ENCODE data around the gene SERPINA5.

The SERPINA5 gene

DNA sequence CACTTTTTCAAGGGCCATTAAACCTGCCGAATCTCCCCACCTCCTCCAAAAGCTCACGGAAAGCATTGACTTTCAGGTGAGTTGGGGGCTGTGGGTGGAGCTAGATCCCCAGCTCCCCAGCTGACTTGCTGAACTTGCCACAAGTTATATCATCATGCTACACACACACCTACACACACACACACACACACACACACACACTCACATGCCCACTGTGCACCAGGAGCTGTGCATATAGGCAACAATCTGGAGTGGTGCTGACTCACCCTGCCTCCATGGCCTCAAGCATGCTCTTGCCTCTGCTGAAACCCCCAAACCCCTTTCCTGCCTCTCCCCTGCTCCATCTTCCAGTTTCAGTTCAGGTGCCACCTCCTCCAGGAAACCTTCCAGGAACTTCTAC is 57.1 kb downstream of the SERPINA5 start:
- Histone ChIP-seq H3K27ac (ENCODE audit: low read depth, low read length) (no peak overlapping the region), H3K4me3 (ENCODE audit: low read depth, low read length) (no peak overlapping the region)
- no CpG with 5 or more reads among the region's 2 CpGs for WGBS (ENCODE audit: extremely low coverage, insufficient coverage, insufficient read length)

DNA sequence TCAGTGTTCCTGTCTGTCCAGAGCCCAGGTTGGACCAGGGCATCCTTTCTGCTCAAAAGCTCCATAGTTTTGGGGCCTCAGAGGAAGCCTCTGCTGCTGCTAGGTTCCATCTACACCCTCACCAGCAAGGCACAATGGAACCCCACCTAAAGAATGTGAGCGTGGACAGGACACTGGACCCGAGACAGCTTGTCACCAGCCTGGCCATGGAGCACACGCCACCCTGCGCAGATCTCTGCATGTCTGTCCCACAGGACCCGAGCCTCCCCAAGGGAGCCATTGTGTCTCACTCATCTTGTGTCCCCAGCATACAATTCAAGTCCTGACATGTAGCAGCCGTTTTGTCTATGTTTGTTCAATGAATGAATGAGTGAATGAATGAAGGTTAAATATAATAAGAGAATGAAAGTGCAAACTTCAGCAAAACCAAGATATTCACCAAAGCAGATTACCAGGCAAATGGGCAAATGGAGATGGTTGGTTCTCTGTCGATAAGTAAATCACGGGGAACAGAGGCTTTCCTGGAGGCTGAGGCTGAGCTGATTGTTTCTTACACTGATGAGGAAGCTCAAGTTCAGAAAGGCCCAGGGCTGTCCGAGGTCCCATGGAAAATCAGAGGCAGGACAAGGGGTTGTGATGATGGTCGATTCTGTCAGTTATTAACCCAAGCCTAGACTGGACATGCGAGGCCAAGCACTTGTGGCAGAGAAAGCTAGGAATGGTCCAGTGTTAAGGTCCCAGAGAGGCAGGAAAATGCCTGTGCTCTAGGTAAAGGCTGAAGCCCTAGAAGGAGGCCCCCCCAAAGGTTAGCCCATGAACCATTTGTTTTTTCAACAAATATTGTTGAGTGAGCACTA is 58.0 kb downstream of the SERPINA5 start:
- Histone ChIP-seq H3K18ac (ENCODE audit: low read length) (no peak overlapping the region), H4K8ac (ENCODE audit: low read depth, low read length) (no peak overlapping the region), H3K23ac (ENCODE audit: low read length) (no peak overlapping the region), H3K4me3 (ENCODE audit: low read depth, low read length) (no peak overlapping the region), H3K9ac (ENCODE audit: low read length) (no peak overlapping the region), H4K91ac (ENCODE audit: low read depth, low read length) (no peak overlapping the region), H3K27ac (ENCODE audit: low read depth, low read length) (no peak overlapping the region), H2BK5ac (ENCODE audit: low read depth, low read length, poor library complexity) (no peak overlapping the region), H3K27me3 (ENCODE audit: insufficient read depth, low read length) (no peaks in the 10 kb centered on the region), H3K79me1 (ENCODE audit: low read length) (no peaks in the 10 kb centered on the region), H3K14ac (ENCODE audit: low read length) (no peak overlapping the region), H2BK12ac (ENCODE audit: low read length) (no peak overlapping the region), H3K79me2 (ENCODE audit: control insufficient read depth, insufficient read depth, low read length, poor library complexity) (no peaks in the 10 kb centered on the region), H3K4me2 (ENCODE audit: low read length) (no peak overlapping the region), H4K12ac (ENCODE audit: low read depth, low read length) (no peak overlapping the region), H2AFZ (ENCODE audit: insufficient read depth, low read length, poor library complexity) (no peak overlapping the region), H3K4me1 (ENCODE audit: control insufficient read depth in 1 of 2, insufficient read depth in 2 of 2, low read length in 2 of 2) (no peaks in the 10 kb centered on the region), H3K36me3 (ENCODE audit: control insufficient read depth in 1 of 2, insufficient read depth in 2 of 2, low read length in 2 of 2) (no peaks in the 10 kb centered on the region), H2AK5ac (ENCODE audit: low read length) (no peak overlapping the region), H3K9me3 (ENCODE audit: insufficient read depth, low read depth, low read length) (peaks cover 4% of the 10 kb centered on the region), H3K4ac (ENCODE audit: low read depth, low read length) (no peak overlapping the region), H2BK120ac (ENCODE audit: insufficient read depth, low read length, poor library complexity) (no peak overlapping the region)
- DNase-seq: no peak
- WGBS (ENCODE audit: extremely low coverage, insufficient coverage, insufficient read length): no CpG with 5 or more reads among the region's 11 CpGs

More for the DNA sequence above, 57.1 kb downstream of the SERPINA5 start:
- Histone ChIP-seq H3K14ac (ENCODE audit: low read length) (no peak overlapping the region), H3K79me1 (ENCODE audit: low read length) (no peaks in the 10 kb centered on the region), H4K12ac (ENCODE audit: low read depth, low read length) (no peak overlapping the region), H2BK120ac (ENCODE audit: insufficient read depth, low read length, poor library complexity) (no peak overlapping the region), H3K9me3 (ENCODE audit: insufficient read depth, low read depth, low read length) (peaks cover 3% of the 10 kb centered on the region), H2BK12ac (ENCODE audit: low read length) (no peak overlapping the region), H2AK5ac (ENCODE audit: low read length) (no peak overlapping the region), H3K79me2 (ENCODE audit: control insufficient read depth, insufficient read depth, low read length, poor library complexity) (no peaks in the 10 kb centered on the region), H3K4me2 (ENCODE audit: low read length) (no peak overlapping the region), H3K4me1 (ENCODE audit: control insufficient read depth in 1 of 2, insufficient read depth in 2 of 2, low read length in 2 of 2) (no peaks in the 10 kb centered on the region), H2BK5ac (ENCODE audit: low read depth, low read length, poor library complexity) (no peak overlapping the region), H3K23ac (ENCODE audit: low read length) (no peak overlapping the region), H3K9ac (ENCODE audit: low read length) (no peak overlapping the region), H4K8ac (ENCODE audit: low read depth, low read length) (no peak overlapping the region), H3K36me3 (ENCODE audit: control insufficient read depth in 1 of 2, insufficient read depth in 2 of 2, low read length in 2 of 2) (no peaks in the 10 kb centered on the region), H4K91ac (ENCODE audit: low read depth, low read length) (no peak overlapping the region), H3K27me3 (ENCODE audit: insufficient read depth, low read length) (no peaks in the 10 kb centered on the region), H3K4ac (ENCODE audit: low read depth, low read length) (no peak overlapping the region), H3K18ac (ENCODE audit: low read length) (no peak overlapping the region), H2AFZ (ENCODE audit: insufficient read depth, low read length, poor library complexity) (no peak overlapping the region)
- no peak for DNase-seq

DNA sequence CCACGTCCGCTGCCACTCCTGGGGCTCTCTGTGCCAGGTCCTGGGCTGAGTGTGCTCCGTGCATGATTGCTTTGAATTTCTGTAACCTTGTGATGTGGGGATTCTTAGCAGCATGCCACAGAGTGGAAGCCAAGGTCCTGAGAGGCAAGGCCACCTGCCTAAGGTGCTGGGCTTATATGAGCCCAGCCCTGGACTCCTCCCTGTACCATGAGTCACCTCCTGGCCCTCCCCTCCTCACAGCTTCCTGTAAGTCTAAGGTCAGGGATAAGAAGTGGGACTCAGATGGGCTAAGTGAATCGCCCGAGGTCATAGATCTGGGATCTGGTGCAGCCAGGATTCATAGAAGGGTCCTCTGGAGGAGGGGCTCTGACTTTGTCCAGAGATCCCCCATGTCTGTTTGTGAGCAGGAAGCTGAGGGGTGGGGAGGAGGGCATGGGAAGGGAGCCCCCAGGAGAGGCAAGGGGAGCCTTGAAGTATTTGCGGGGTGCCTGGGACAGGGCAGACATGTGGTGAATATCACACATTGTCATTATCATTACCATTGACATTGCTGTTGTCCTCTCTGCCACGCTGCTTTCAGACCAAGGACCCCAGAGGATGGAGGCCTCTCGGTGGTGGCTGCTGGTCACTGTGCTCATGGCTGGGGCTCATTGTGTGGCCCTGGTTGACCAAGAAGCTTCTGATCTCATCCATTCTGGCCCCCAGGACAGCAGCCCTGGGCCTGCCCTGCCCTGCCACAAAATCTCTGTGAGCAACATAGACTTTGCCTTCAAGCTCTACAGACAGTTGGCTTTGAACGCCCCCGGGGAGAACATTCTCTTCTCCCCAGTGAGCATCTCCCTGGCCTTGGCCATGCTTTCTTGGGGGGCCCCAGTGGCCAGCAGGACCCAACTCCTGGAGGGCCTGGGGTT is 59.8 kb downstream of the SERPINA5 start:
- H3K9me3 ChIP-seq (ENCODE audit: insufficient read depth, low read depth, low read length): peaks cover 4% of the 10 kb centered on the region
- H4K91ac ChIP-seq (ENCODE audit: low read depth, low read length): no peak overlapping the region
- H3K9ac ChIP-seq (ENCODE audit: low read length): no peak overlapping the region
- no peak overlapping the region for H2AK5ac ChIP-seq (ENCODE audit: low read length)
- no peak overlapping the region for H4K8ac ChIP-seq (ENCODE audit: low read depth, low read length)
- H3K27ac ChIP-seq (ENCODE audit: low read depth, low read length): no peak overlapping the region
- no peak overlapping the region for H2BK12ac ChIP-seq (ENCODE audit: low read length)
- H2AFZ ChIP-seq (ENCODE audit: insufficient read depth, low read length, poor library complexity): no peak overlapping the region
- H3K4me1 ChIP-seq (ENCODE audit: control insufficient read depth in 1 of 2, insufficient read depth in 2 of 2, low read length in 2 of 2): no peaks in the 10 kb centered on the region
- H3K79me2 ChIP-seq (ENCODE audit: control insufficient read depth, insufficient read depth, low read length, poor library complexity): no peaks in the 10 kb centered on the region
- H3K23ac ChIP-seq (ENCODE audit: low read length): no peak overlapping the region
- H4K12ac ChIP-seq (ENCODE audit: low read depth, low read length): no peak overlapping the region
- no peak overlapping the region for H3K4ac ChIP-seq (ENCODE audit: low read depth, low read length)
- no peak overlapping the region for H2BK120ac ChIP-seq (ENCODE audit: insufficient read depth, low read length, poor library complexity)
- no peak overlapping the region for H3K18ac ChIP-seq (ENCODE audit: low read length)
- no CpG with 5 or more reads among the region's 10 CpGs for WGBS (ENCODE audit: extremely low coverage, insufficient coverage, insufficient read length)
- no peaks in the 10 kb centered on the region for H3K27me3 ChIP-seq (ENCODE audit: insufficient read depth, low read length)
- no peak for DNase-seq
- no peaks in the 10 kb centered on the region for H3K36me3 ChIP-seq (ENCODE audit: control insufficient read depth in 1 of 2, insufficient read depth in 2 of 2, low read length in 2 of 2)
- H3K14ac ChIP-seq (ENCODE audit: low read length): no peak overlapping the region
- no peak overlapping the region for H3K4me2 ChIP-seq (ENCODE audit: low read length)
- H3K79me1 ChIP-seq (ENCODE audit: low read length): no peaks in the 10 kb centered on the region
- no peak overlapping the region for H3K4me3 ChIP-seq (ENCODE audit: low read depth, low read length)
- H2BK5ac ChIP-seq (ENCODE audit: low read depth, low read length, poor library complexity): no peak overlapping the region

DNA sequence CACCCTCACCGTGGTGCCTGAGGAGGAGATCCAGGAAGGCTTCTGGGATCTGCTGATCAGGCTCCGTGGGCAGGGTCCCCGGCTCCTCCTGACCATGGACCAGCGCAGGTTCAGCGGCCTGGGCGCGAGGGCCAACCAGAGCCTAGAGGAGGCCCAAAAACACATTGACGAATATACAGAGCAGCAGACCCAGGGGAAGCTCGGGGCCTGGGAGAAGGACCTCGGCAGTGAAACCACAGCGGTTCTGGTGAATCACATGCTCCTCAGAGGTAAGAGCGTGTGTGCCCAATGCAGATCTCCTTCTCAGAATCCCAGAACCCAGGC is 60.4 kb downstream of the SERPINA5 start:
- no CpG with 5 or more reads among the region's 12 CpGs for WGBS (ENCODE audit: extremely low coverage, insufficient coverage, insufficient read length)
- no peak overlapping the region for H3K18ac ChIP-seq (ENCODE audit: low read length)

More for the DNA sequence above, 60.4 kb downstream of the SERPINA5 start:
- Histone ChIP-seq H3K9me3 (ENCODE audit: insufficient read depth, low read depth, low read length) (peaks cover 4% of the 10 kb centered on the region), H2BK120ac (ENCODE audit: insufficient read depth, low read length, poor library complexity) (no peak overlapping the region), H3K36me3 (ENCODE audit: control insufficient read depth in 1 of 2, insufficient read depth in 2 of 2, low read length in 2 of 2) (no peaks in the 10 kb centered on the region), H3K79me1 (ENCODE audit: low read length) (no peaks in the 10 kb centered on the region), H2BK12ac (ENCODE audit: low read length) (no peak overlapping the region), H3K4me1 (ENCODE audit: control insufficient read depth in 1 of 2, insufficient read depth in 2 of 2, low read length in 2 of 2) (no peaks in the 10 kb centered on the region), H3K4me3 (ENCODE audit: low read depth, low read length) (no peak overlapping the region), H3K9ac (ENCODE audit: low read length) (no peak overlapping the region), H3K4me2 (ENCODE audit: low read length) (no peak overlapping the region), H3K27ac (ENCODE audit: low read depth, low read length) (no peak overlapping the region), H2AK5ac (ENCODE audit: low read length) (no peak overlapping the region), H3K23ac (ENCODE audit: low read length) (no peak overlapping the region), H3K27me3 (ENCODE audit: insufficient read depth, low read length) (no peaks in the 10 kb centered on the region), H4K12ac (ENCODE audit: low read depth, low read length) (no peak overlapping the region), H2AFZ (ENCODE audit: insufficient read depth, low read length, poor library complexity) (no peak overlapping the region), H4K91ac (ENCODE audit: low read depth, low read length) (no peak overlapping the region), H4K8ac (ENCODE audit: low read depth, low read length) (no peak overlapping the region), H2BK5ac (ENCODE audit: low read depth, low read length, poor library complexity) (no peak overlapping the region), H3K14ac (ENCODE audit: low read length) (no peak overlapping the region), H3K4ac (ENCODE audit: low read depth, low read length) (no peak overlapping the region), H3K79me2 (ENCODE audit: control insufficient read depth, insufficient read depth, low read length, poor library complexity) (no peaks in the 10 kb centered on the region)
- DNase-seq: no peak
